ENCODE measurements around the gene CPXM2. TPM values are rescaled to one million over a fixed set of nuclear protein-coding genes. Genes with fewer than 3 reads are reported as not detected.

The CPXM2 gene
- total and polyA plus RNA-seq, 4 donors = 0.05 to 0.92 (median 0.44) TPM

- no peak for TF ChIP-seq RAD21 (IDR thresholded peaks at IDR 0.05)
- TF ChIP-seq HNF4G (IDR thresholded peaks at IDR 0.05) = no peak
- TF ChIP-seq CTCF (IDR thresholded peaks at IDR 0.05; ENCODE audit: low read depth, low read length, missing input control) = no peak
- Histone ChIP-seq H3K9ac (ENCODE audit: low read depth in 1 of 2, low read length in 2 of 2) (no peak overlapping the region), H3K4me1 (ENCODE audit: control insufficient read depth in 4 of 4, insufficient read depth in 4 of 4, low read length in 3 of 4) (no peaks in the 10 kb centered on the region), H3K27me3 (ENCODE audit: control insufficient read depth in 4 of 4, insufficient read depth in 4 of 4, low read length in 3 of 4) (no peaks in the 10 kb centered on the region), H3K27ac (ENCODE audit: low read depth in 1 of 2, low read length in 2 of 2) (no peak overlapping the region), H3K36me3 (ENCODE audit: control insufficient read depth in 4 of 4, insufficient read depth in 3 of 4, low read depth in 1 of 4, low read length in 3 of 4) (no peaks in the 10 kb centered on the region), H3K4me3 (ENCODE audit: low read depth in 1 of 3, low read length in 3 of 3) (no peak overlapping the region), H3K9me3 (ENCODE audit: control insufficient read depth in 4 of 4, low read length in 3 of 4) (peaks cover 0 to 1% (median 0%) of the 10 kb centered on the region in 4 donors)
- 72% methylated on average over 11 of the region's 11 CpGs for WGBS
- no peak for DNase-seq (ENCODE audit: low spot score)
These were observed 99.2 kb downstream of the CPXM2 start for GRCh38 chr10:123792248-123792978.

- Histone ChIP-seq H3K27me3 (ENCODE audit: control insufficient read depth in 4 of 4, insufficient read depth in 4 of 4, low read length in 3 of 4) (no peaks in the 10 kb centered on the region), H3K4me3 (ENCODE audit: low read depth in 1 of 3, low read length in 3 of 3) (no peak overlapping the region), H3K9ac (ENCODE audit: low read depth in 1 of 2, low read length in 2 of 2) (no peak overlapping the region), H3K36me3 (ENCODE audit: control insufficient read depth in 4 of 4, insufficient read depth in 3 of 4, low read depth in 1 of 4, low read length in 3 of 4) (no peaks in the 10 kb centered on the region), H3K4me1 (ENCODE audit: control insufficient read depth in 4 of 4, insufficient read depth in 4 of 4, low read length in 3 of 4) (no peaks in the 10 kb centered on the region), H3K27ac (ENCODE audit: low read depth in 1 of 2, low read length in 2 of 2) (no peak overlapping the region), H3K9me3 (ENCODE audit: control insufficient read depth in 4 of 4, low read length in 3 of 4) (peaks cover 0 to 1% (median 0%) of the 10 kb centered on the region in 4 donors)
- DNase-seq (ENCODE audit: low spot score) = no peak
- no peak for TF ChIP-seq HNF4A (conservative IDR thresholded peaks at IDR 0.05)
- no peak for TF ChIP-seq REST (IDR thresholded peaks at IDR 0.05)
- TF ChIP-seq RAD21 (IDR thresholded peaks at IDR 0.05) = no peak
- no peak for TF ChIP-seq TAF1 (conservative IDR thresholded peaks at IDR 0.05)
- TF ChIP-seq MAX (IDR thresholded peaks at IDR 0.05) = no peak
- no peak for TF ChIP-seq ZBTB33 (IDR thresholded peaks at IDR 0.05)
- no peak for TF ChIP-seq YY1 (IDR thresholded peaks at IDR 0.05)
- TF ChIP-seq GABPA (IDR thresholded peaks at IDR 0.05 in 1 of 2, conservative IDR thresholded peaks at IDR 0.05 in 1 of 2) = no peak
- WGBS = 84% methylated on average over 13 of the region's 13 CpGs
These were observed 101.3 kb downstream of the CPXM2 start for GRCh38 chr10:123790132-123790885.
